Smooth muscle cell (in vitro differentiated cells): ENCODE data around the gene ADARB2. TPM values are rescaled to one million over a fixed set of nuclear protein-coding genes. Genes with fewer than 3 reads are reported as not detected.

ENCODE experiments used
- DNase-seq: peaks from one replicate; lab custom pipeline; 2025; ENCODE audit not compliant: unreplicated experiment; lab: John Stamatoyannopoulos, UW
- H2AFZ ChIP-seq: fragments of 200-600 bp; sonication (generic); 2 replicates; pipeline ENCODE4 v1.6.0; 2016; ENCODE audit warnings: antibody characterized with exemption, low read depth, mild to moderate bottlenecking
- H3F3A ChIP-seq: fragments of 200-600 bp; sonication (generic); 2 replicates; pipeline ENCODE4 v1.6.0; 2017; ENCODE audit warnings: antibody characterized with exemption, low read depth
- H3K27ac ChIP-seq: fragments of 200-600 bp; sonication (generic); 2 replicates; pipeline ENCODE4 v1.5.1; 2016; ENCODE audit warnings: low read depth, mild to moderate bottlenecking
- H3K27me3 ChIP-seq: fragments of 200-600 bp; sonication (generic); 2 replicates; pipeline ENCODE4 v1.6.1; 2016; ENCODE audit warnings: low read depth, mild to moderate bottlenecking
- H3K36me3 ChIP-seq: fragments of 200-600 bp; sonication (generic); 2 replicates; pipeline ENCODE4 v1.5.1; 2016; ENCODE audit warnings: low read depth
- H3K4me1 ChIP-seq: fragments of 200-600 bp; sonication (generic); 2 replicates; pipeline ENCODE4 v1.5.1; 2016; ENCODE audit warnings: low read depth
- H3K4me2 ChIP-seq: fragments of 200-600 bp; sonication (generic); 2 replicates; pipeline ENCODE4 v1.6.0; 2016; ENCODE audit warnings: mild to moderate bottlenecking
- H3K4me3 ChIP-seq: fragments of 200-600 bp; sonication (generic); 2 replicates; pipeline ENCODE4 v1.5.1; 2016; ENCODE audit warnings: mild to moderate bottlenecking
- H3K79me2 ChIP-seq: fragments of 200-600 bp; sonication (generic); 2 replicates; pipeline ENCODE4 v1.6.0; 2016; ENCODE audit warnings: low read depth, mild to moderate bottlenecking
- H3K9ac ChIP-seq: fragments of 200-600 bp; sonication (generic); 2 replicates; pipeline ENCODE4 v1.6.0; 2016; ENCODE audit warnings: low read depth
- H3K9me3 ChIP-seq: fragments of 200-600 bp; sonication (generic); replicated peaks from 2 replicates; pipeline ENCODE4 v1.5.1; 2016; ENCODE audit warnings: low read depth
- H4K20me1 ChIP-seq: fragments of 200-600 bp; sonication (generic); 2 replicates; pipeline ENCODE4 v1.6.0; 2016; ENCODE audit warnings: low read depth
- CTCF ChIP-seq: fragments of 200-600 bp; sonication (generic); IDR thresholded peaks from 2 replicates; pipeline ENCODE4 v1.5.1; 2017; ENCODE audit warnings: borderline replicate concordance, mild to moderate bottlenecking, antibody characterized with exemption; ENCODE audit not compliant: insufficient read depth, poor library complexity, severe bottlenecking
- WGBS: methylation state at CpG from one replicate; pipeline ENCODE4 v1.1.7; 2016; ENCODE audit warnings: low lambda C conversion rate; 5-methylcytosine and 5-hydroxymethylcytosine counted together
- polyA plus RNA-seq: library from polyadenylated mRNA; unstranded; fragments of >200 nt; fragmentation: Nextera tagmentation; extraction: Ambion mirVana; gene quantifications from 2 replicates; pipeline ENCODE4 v1.2.1, GENCODE V29; 2016
- total RNA-seq: library from RNA; depleted of rRNA; stranded (reverse); fragments of >200 nt; gene quantifications from 2 replicates; pipeline ENCODE4 v1.2.3, GENCODE V29; 2014

The ADARB2 gene
- total and polyA plus RNA-seq, 2 experiments from 2014 or later, result 0.13 to 0.39 TPM

- Histone ChIP-seq H3K4me2 (no peak overlapping the region), H3K27ac (no peak overlapping the region), H4K20me1 (no peaks in the 10 kb centered on the region), H3K36me3 (no peaks in the 10 kb centered on the region), H2AFZ (no peak overlapping the region), H3K9me3 (no peaks in the 10 kb centered on the region), H3F3A (no peaks in the 10 kb centered on the region), H3K27me3 (no peaks in the 10 kb centered on the region), H3K4me1 (no peaks in the 10 kb centered on the region), H3K4me3 (no peak overlapping the region), H3K9ac (no peak overlapping the region), H3K79me2 (no peaks in the 10 kb centered on the region)
- DNase-seq, result no peak
- 81% methylated on average over 22 of the region's 22 CpGs for WGBS
- no peak for TF ChIP-seq CTCF
Observed at GRCh38 chr10:1169981-1170866, 567.1 kb downstream of the ADARB2 start.

GRCh38 chr10:1169186-1169885, 568.0 kb downstream of the ADARB2 start:
- no peaks in the 10 kb centered on the region for H3K27me3 ChIP-seq
- 76% methylated on average over 20 of the region's 23 CpGs for WGBS
- H2AFZ ChIP-seq, result no peak overlapping the region
- no peaks in the 10 kb centered on the region for H3F3A ChIP-seq
- H3K4me3 ChIP-seq, result no peak overlapping the region
- H3K9me3 ChIP-seq, result no peaks in the 10 kb centered on the region
- H3K4me2 ChIP-seq, result no peak overlapping the region
- DNase-seq, result no peak
- no peaks in the 10 kb centered on the region for H3K4me1 ChIP-seq
- no peaks in the 10 kb centered on the region for H4K20me1 ChIP-seq
- H3K79me2 ChIP-seq, result no peaks in the 10 kb centered on the region
- H3K27ac ChIP-seq, result no peak overlapping the region
- no peak overlapping the region for H3K9ac ChIP-seq
- H3K36me3 ChIP-seq, result no peaks in the 10 kb centered on the region
- TF ChIP-seq CTCF, result no peak

- H3K9me3 ChIP-seq, result no peaks in the 10 kb centered on the region
- H3K4me3 ChIP-seq, result no peak overlapping the region
- H3K4me2 ChIP-seq, result no peak overlapping the region
- no peaks in the 10 kb centered on the region for H4K20me1 ChIP-seq
- no peak overlapping the region for H3K27ac ChIP-seq
- H3K36me3 ChIP-seq, result no peaks in the 10 kb centered on the region
- no peak for DNase-seq
- TF ChIP-seq CTCF, result no peak
- WGBS, result 89% methylated on average over 13 of the region's 13 CpGs
- H3K79me2 ChIP-seq, result no peaks in the 10 kb centered on the region
- H3K27me3 ChIP-seq, result no peaks in the 10 kb centered on the region
- no peaks in the 10 kb centered on the region for H3K4me1 ChIP-seq
- H2AFZ ChIP-seq, result no peak overlapping the region
- H3F3A ChIP-seq, result no peaks in the 10 kb centered on the region
- H3K9ac ChIP-seq, result no peak overlapping the region
Observed at GRCh38 chr10:1168763-1169162, 568.6 kb downstream of the ADARB2 start.
